WTC11 (cell line): Measurements from ENCODE around the gene FZD7. TPM values are rescaled to one million over a fixed set of nuclear protein-coding genes. Genes with fewer than 3 reads are reported as not detected.

ENCODE experiments used
- ATAC-seq: fragments of 200-7000 bp; cut with Tn5 transposase; 2 replicates; pipeline ENCODE4 v1.10.0; 2021; ENCODE audit warnings: mild to moderate bottlenecking, moderate library complexity
- CTCF ChIA-PET: fragments of 300-600 bp; sonication (Branson Sonifier 250); formaldehyde crosslinking; loops from one replicate; lab custom pipeline; 2021; ENCODE audit warnings: antibody characterized with exemption; lab: Charles Lee
- POLR2A ChIA-PET: fragments of 350-600 bp; sonication (Branson Sonifier 250); formaldehyde crosslinking; loops from one replicate; lab custom pipeline; 2021; ENCODE audit warnings: antibody characterized with exemption; lab: Charles Lee
- DNase-seq: peaks from one replicate; pipeline ENCODE4 v3.0.0; 2021; ENCODE audit warnings: low spot score
- H3K27ac Mint-ChIP-seq: 2 replicates; pipeline ENCODE4 v1.8.0; 2021; ENCODE audit warnings: mixed read lengths
- H3K27me3 Mint-ChIP-seq: 2 replicates; pipeline ENCODE4 v1.8.0; 2021; ENCODE audit warnings: low read depth, mild to moderate bottlenecking, moderate library complexity, mixed read lengths
- H3K36me3 Mint-ChIP-seq: 2 replicates; pipeline ENCODE4 v1.8.0; 2021; ENCODE audit warnings: mixed read lengths
- H3K4me1 Mint-ChIP-seq: 2 replicates; pipeline ENCODE4 v1.8.0; 2022; ENCODE audit warnings: mixed read lengths
- H3K4me3 Mint-ChIP-seq: 2 replicates; pipeline ENCODE4 v1.8.0; 2021; ENCODE audit warnings: mild to moderate bottlenecking, moderate library complexity, mixed read lengths
- H3K9me3 Mint-ChIP-seq: 2 replicates; pipeline ENCODE4 v1.8.0; 2021; ENCODE audit warnings: mixed read lengths
- CBFB ChIP-seq: sonication (generic); formaldehyde crosslinking; IDR thresholded peaks from 2 replicates; pipeline ENCODE4 v1.8.1; 2022; ENCODE audit warnings: mild to moderate bottlenecking, low read depth, missing genetic modification reagents
- MYBL2 ChIP-seq: sonication (generic); formaldehyde crosslinking; IDR thresholded peaks from 2 replicates; pipeline ENCODE4 v1.8.1; 2023; ENCODE audit warnings: mild to moderate bottlenecking, moderate library complexity, missing genetic modification reagents
- NFE2L1 ChIP-seq: sonication (generic); formaldehyde crosslinking; IDR thresholded peaks from 2 replicates; pipeline ENCODE4 v1.8.1; 2023; ENCODE audit warnings: missing genetic modification reagents
- SMAD4 ChIP-seq: sonication (generic); formaldehyde crosslinking; IDR thresholded peaks from 2 replicates; pipeline ENCODE4 v1.8.0; 2022; ENCODE audit warnings: mild to moderate bottlenecking, missing genetic modification reagents
- total RNA-seq: library from RNA; stranded (reverse); gene quantifications from 3 replicates; pipeline ENCODE4 v1.2.3, GENCODE V29; 2021
- TF ChIP-seq, protein P1 (sequence below): sonication (generic); formaldehyde crosslinking; IDR thresholded peaks from 2 replicates; pipeline ENCODE4 v1.8.0; 2022; ENCODE audit warnings: mild to moderate bottlenecking, missing genetic modification reagents
- TF ChIP-seq, protein P2 (sequence below): sonication (generic); formaldehyde crosslinking; IDR thresholded peaks from 2 replicates; pipeline ENCODE4 v1.8.1; 2023; ENCODE audit warnings: mild to moderate bottlenecking, missing genetic modification reagents, borderline replicate concordance
- TF ChIP-seq, protein P3 (sequence below): fragments of 250-450 bp; sonication (Bioruptor Pico); conservative IDR thresholded peaks from 2 replicates; pipeline ENCODE4 v1.9.0; 2021; ENCODE audit warnings: mild to moderate bottlenecking
- TF ChIP-seq, protein P4 (sequence below): fragments of 250-450 bp; sonication (Bioruptor Pico); IDR thresholded peaks from 2 replicates; pipeline ENCODE4 v1.9.0; 2021; ENCODE audit warnings: mild to moderate bottlenecking
- TF ChIP-seq, protein P5 (sequence below): fragments of 250-450 bp; sonication (Bioruptor Pico); IDR thresholded peaks from 2 replicates; pipeline ENCODE4 v1.9.0; 2021; ENCODE audit warnings: moderate library complexity, mild to moderate bottlenecking, inconsistent platforms, borderline replicate concordance
- TF ChIP-seq, protein P6 (sequence below): fragments of 200-600 bp; IDR thresholded peaks from 2 replicates; pipeline ENCODE4 v1.8.0; 2022; ENCODE audit warnings: antibody characterized with exemption

Gene FZD7
- total RNA-seq, 1 experiment from 2014 or later = 153 TPM

DNA sequence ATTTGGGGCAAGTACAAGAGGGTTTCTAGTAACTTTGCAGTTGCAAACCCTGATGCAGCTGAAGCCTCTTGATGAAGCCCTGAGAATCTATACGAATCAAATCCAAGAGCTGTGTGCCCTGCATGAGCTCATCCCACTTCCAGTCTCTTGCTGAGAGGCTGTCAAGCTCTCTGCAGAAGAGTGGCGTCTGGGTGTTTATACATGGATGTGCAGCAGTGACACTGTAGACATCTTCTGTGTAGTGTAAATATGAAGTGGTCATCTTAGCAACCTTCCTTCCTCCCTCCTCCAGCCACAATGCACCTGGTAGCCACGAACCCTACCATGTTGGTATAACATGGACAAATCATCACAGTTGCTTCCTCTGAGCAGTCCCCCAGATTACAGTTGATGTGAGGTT lies 21.0 kb downstream of the FZD7 start:
- H3K4me1 Mint-ChIP-seq = peaks cover 27% of the 10 kb centered on the region
- H3K9me3 Mint-ChIP-seq = no peaks in the 10 kb centered on the region
- H3K4me3 Mint-ChIP-seq = no peak overlapping the region
- no peaks in the 10 kb centered on the region for H3K36me3 Mint-ChIP-seq
- H3K27ac Mint-ChIP-seq = no peak overlapping the region
- ATAC-seq = no peak
- POLR2A ChIA-PET = no interaction called here
- H3K27me3 Mint-ChIP-seq = peaks cover 24% of the 10 kb centered on the region
- DNase-seq = no peak
- TF ChIP-seq MYBL2 (CRISPR knock-in tag) (no peak), CBFB (CRISPR knock-in tag) (no peak)
- TF ChIP-seq, protein P1, sequence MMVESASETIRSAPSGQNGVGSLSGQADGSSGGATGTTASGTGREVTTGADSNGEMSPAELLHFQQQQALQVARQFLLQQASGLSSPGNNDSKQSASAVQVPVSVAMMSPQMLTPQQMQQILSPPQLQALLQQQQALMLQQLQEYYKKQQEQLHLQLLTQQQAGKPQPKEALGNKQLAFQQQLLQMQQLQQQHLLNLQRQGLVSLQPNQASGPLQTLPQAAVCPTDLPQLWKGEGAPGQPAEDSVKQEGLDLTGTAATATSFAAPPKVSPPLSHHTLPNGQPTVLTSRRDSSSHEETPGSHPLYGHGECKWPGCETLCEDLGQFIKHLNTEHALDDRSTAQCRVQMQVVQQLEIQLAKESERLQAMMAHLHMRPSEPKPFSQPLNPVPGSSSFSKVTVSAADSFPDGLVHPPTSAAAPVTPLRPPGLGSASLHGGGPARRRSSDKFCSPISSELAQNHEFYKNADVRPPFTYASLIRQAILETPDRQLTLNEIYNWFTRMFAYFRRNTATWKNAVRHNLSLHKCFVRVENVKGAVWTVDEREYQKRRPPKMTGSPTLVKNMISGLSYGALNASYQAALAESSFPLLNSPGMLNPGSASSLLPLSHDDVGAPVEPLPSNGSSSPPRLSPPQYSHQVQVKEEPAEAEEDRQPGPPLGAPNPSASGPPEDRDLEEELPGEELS (CRISPR knock-in tag) = no peak
- CTCF ChIA-PET = interaction anchor here (0.8 to 1.4 kb wide), 4 partner anchors 9 to 194 kb away, joined by 3 to 5 read pairs (median 3); partner anchors contain the start of gene KIAA2012

DNA sequence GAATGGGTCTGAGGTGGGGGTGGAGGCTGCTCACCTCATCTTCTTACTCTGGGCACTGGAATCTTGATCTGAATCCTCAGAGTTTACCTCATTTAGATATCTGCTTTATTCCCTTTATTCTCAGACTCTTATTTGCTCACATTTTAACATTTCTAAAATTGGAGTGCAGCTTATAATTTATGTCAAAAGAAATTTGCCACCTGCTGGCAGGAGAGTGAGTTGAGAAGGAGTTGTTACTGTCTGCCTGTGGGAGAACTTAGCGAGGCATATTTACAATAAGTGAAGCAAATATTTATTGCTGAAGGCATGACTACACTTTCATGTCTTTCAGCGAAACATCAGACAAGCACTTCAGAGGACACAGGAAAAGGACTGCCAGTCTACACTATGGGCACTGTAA lies 23.0 kb downstream of the FZD7 start:
- H3K27me3 Mint-ChIP-seq = peaks cover 15% of the 10 kb centered on the region
- H3K4me3 Mint-ChIP-seq = no peak overlapping the region
- ChIA-PET POLR2A (no interaction called here), CTCF (no interaction called here)
- H3K9me3 Mint-ChIP-seq = no peaks in the 10 kb centered on the region
- ATAC-seq (no peak), DNase-seq (no peak)
- TF ChIP-seq, protein P2, sequence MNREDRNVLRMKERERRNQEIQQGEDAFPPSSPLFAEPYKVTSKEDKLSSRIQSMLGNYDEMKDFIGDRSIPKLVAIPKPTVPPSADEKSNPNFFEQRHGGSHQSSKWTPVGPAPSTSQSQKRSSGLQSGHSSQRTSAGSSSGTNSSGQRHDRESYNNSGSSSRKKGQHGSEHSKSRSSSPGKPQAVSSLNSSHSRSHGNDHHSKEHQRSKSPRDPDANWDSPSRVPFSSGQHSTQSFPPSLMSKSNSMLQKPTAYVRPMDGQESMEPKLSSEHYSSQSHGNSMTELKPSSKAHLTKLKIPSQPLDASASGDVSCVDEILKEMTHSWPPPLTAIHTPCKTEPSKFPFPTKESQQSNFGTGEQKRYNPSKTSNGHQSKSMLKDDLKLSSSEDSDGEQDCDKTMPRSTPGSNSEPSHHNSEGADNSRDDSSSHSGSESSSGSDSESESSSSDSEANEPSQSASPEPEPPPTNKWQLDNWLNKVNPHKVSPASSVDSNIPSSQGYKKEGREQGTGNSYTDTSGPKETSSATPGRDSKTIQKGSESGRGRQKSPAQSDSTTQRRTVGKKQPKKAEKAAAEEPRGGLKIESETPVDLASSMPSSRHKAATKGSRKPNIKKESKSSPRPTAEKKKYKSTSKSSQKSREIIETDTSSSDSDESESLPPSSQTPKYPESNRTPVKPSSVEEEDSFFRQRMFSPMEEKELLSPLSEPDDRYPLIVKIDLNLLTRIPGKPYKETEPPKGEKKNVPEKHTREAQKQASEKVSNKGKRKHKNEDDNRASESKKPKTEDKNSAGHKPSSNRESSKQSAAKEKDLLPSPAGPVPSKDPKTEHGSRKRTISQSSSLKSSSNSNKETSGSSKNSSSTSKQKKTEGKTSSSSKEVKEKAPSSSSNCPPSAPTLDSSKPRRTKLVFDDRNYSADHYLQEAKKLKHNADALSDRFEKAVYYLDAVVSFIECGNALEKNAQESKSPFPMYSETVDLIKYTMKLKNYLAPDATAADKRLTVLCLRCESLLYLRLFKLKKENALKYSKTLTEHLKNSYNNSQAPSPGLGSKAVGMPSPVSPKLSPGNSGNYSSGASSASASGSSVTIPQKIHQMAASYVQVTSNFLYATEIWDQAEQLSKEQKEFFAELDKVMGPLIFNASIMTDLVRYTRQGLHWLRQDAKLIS (CRISPR knock-in tag) = no peak
- TF ChIP-seq SMAD4 (CRISPR knock-in tag) = no peak
- TF ChIP-seq, protein P3, sequence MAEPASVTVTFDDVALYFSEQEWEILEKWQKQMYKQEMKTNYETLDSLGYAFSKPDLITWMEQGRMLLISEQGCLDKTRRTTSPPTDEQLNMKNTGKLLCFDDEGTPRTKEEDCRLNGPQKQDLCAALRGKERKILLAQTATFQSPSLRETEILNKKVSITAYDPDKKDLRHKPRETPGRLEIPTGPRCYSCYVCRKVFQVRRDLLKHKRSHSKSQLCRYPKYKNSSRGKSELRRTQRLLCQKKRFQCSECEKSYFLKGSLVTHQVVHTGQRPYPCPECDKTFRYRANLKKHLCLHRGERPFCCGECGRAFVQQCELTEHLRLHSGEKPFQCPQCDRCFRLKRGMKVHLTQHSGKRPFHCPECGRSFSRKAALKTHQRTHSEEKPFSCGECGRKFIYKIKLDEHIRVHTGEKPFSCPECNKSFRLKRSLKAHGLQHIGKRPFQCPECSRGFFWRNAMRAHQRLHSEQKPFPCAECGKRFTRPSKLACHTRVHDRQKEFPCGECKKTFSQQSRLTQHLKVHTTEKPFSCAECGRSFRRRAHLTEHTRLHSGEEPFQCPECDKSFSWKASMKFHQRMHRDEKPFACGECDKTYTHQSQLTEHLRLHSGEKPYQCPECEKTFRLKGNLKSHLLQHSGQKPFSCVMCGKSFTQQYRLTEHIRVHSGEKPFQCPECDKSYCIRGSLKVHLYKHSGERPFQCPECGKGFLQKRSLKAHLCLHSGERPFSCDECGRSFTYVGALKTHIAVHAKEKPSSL = no peak
- peaks cover 15% of the 10 kb centered on the region for H3K4me1 Mint-ChIP-seq
- no peaks in the 10 kb centered on the region for H3K36me3 Mint-ChIP-seq
- no peak overlapping the region for H3K27ac Mint-ChIP-seq

DNA sequence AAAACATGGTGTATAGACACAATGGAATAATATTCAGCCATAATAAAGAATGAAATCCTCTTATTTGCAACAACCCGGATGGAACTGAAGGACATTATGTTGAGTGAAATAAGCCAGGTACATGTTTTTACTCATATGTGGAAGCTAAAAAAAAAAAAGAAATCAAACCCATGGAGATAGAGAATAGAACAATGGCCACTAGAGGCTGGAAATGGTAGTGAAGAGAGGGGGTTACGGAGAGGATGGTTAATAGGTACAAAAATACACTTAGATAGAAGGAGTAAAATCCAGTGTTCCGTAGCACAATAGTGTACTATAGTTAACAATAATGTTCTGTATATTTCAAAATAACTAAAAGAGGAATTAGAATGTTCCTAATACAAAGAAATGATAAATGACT lies 26.6 kb downstream of the FZD7 start:
- TF ChIP-seq, protein P4, sequence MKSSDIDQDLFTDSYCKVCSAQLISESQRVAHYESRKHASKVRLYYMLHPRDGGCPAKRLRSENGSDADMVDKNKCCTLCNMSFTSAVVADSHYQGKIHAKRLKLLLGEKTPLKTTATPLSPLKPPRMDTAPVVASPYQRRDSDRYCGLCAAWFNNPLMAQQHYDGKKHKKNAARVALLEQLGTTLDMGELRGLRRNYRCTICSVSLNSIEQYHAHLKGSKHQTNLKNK = no peak
- no peak for TF ChIP-seq NFE2L1 (CRISPR knock-in tag)
- TF ChIP-seq, protein P5, sequence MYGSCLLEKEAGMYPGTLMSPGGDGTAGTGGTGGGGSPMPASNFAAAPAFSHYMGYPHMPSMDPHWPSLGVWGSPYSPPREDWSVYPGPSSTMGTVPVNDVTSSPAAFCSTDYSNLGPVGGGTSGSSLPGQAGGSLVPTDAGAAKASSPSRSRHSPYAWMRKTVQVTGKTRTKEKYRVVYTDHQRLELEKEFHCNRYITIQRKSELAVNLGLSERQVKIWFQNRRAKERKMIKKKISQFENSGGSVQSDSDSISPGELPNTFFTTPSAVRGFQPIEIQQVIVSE = no peak
- TF ChIP-seq, protein P6, sequence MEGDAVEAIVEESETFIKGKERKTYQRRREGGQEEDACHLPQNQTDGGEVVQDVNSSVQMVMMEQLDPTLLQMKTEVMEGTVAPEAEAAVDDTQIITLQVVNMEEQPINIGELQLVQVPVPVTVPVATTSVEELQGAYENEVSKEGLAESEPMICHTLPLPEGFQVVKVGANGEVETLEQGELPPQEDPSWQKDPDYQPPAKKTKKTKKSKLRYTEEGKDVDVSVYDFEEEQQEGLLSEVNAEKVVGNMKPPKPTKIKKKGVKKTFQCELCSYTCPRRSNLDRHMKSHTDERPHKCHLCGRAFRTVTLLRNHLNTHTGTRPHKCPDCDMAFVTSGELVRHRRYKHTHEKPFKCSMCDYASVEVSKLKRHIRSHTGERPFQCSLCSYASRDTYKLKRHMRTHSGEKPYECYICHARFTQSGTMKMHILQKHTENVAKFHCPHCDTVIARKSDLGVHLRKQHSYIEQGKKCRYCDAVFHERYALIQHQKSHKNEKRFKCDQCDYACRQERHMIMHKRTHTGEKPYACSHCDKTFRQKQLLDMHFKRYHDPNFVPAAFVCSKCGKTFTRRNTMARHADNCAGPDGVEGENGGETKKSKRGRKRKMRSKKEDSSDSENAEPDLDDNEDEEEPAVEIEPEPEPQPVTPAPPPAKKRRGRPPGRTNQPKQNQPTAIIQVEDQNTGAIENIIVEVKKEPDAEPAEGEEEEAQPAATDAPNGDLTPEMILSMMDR = peak; percentile 32; the same call in 1 of the 2 replicates
- peaks cover 17% of the 10 kb centered on the region for H3K4me1 Mint-ChIP-seq
- no peak overlapping the region for H3K27ac Mint-ChIP-seq
- no peaks in the 10 kb centered on the region for H3K9me3 Mint-ChIP-seq
- H3K36me3 Mint-ChIP-seq = no peaks in the 10 kb centered on the region
- no peak for DNase-seq
- ChIA-PET POLR2A (interaction anchor here (0.5 to 0.6 kb wide), 3 partner anchors 286 to 1187 kb away, joined by 3 to 4 read pairs (median 3); no protein-coding TSS in a partner anchor), CTCF (interaction anchor here (0.6 to 1.7 kb wide), 10 partner anchors 11 to 200 kb away, joined by 3 to 9 read pairs (median 4); partner anchors contain the start of gene KIAA2012)
- H3K4me3 Mint-ChIP-seq = no peak overlapping the region
- no peaks in the 10 kb centered on the region; the same call in 1 of the 2 replicates for H3K27me3 Mint-ChIP-seq
- ATAC-seq = peak; percentile 55
